NAMALWA (cell line): ENCODE data around the gene RNASE7.
"Not testable (repeated sequence)": the region's sequence is repeated elsewhere in the genome, so short reads cannot be mapped to it uniquely, and the experiment has no call there.

Experiments
- DNase-seq: peaks from one replicate; pipeline ENCODE4 v3.0.0-alpha.2; 2015; ENCODE audit warnings: low spot score

The RNASE7 gene

DNA sequence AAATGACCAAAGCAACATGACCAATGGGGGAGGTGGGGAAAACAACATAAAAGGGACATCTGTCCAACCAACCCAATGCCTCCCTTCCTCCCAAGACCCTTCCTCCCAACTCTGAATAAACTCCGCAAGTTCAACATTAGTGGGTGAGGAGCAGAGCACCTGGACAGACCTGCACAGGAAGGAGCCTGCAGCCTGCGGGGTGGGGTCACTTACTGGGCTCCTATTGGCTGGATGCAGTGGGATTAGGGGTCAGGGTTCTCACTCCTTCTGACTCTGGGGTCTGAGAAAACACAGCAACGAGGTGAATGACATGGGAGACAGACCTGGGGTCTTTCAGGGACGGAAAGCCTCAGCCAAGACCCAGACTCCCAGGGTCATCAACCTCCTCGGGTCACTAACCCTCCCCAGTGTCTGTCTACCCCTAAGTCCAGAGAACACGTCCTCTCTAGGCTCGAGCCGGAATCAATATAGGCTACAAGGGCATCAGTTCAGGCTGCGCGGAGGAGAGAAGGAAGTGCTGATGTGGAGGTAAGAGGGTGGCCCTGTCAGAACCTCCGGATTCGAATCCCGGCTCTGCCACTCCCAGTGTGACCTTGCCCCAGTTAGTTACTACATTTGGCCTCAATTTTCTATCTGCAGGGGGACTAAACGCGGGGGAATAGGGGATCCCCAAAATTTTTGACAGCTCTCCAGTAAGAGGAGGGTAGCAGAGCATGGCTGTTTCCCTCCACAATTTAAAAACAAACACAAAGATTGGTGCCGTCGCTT lies 18.2 kb upstream of the RNASE7 start:
- no peak for DNase-seq

- DNase-seq: no peak
Observed at GRCh38 chr14:21024585-21025370, 17.4 kb upstream of the RNASE7 start, which contains the start of gene NDRG2. TSS of gene NDRG2 (minus strand) at chr14:21025061. CDS start at chr14:21023315, 1,746 bp downstream.

DNA sequence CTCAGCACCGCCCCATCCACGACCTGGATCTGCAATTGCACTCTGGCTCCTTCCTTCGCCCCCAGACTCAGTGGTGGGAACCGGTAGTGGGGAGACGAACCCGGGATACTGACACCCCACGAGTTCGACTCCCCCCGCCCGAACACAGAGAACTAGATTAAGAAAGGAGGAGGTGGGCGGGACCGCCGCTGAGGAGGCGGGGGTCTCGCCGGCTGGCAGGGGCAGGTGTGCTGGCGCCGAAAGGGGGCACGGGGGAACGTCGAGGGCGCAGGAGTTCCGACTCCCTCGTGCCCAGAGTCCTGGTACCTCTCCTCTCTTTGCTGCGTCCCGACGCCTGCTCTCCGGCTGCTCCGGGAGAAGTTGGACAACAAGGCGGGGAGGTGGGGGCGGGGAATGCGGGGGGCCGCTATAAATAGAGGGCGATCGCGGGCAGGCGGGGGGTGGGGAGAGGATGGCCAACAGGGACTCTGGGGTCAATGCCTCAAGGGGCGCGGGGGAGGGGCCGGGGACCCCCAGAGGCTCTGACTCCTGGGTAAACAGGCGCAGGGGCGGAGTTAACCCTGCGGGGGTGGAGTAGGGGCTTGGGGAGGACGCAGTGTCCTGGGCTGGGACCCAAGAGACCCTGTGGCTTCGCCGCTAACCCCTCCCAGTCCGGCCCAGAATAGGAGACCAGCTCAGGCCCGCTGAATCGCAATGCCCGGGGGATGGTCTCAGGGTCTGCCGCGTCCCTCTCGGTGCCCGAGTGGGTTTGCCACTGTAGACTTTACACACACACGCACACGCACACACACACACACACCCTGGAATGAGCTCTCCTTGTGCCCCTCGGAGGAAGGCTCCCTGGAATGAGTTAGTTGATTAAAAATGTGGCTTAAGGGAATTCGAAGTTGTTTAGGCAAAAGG lies 16.5 kb upstream of the RNASE7 start:
- DNase-seq: no peak

- no peak for DNase-seq
Observed at GRCh38 chr14:21026274-21026987, 15.7 kb upstream of the RNASE7 start.

GRCh38 chr14:21026988-21027315 lies 15.2 kb upstream of the RNASE7 start:
- no peak for DNase-seq

GRCh38 chr14:21029917-21030316 lies 12.2 kb upstream of the RNASE7 start, which contains the start of gene TPPP2:
TSS of gene TPPP2 (plus strand) at chr14:21030217. CDS start at chr14:21030582, 365 bp downstream.
- no peak for DNase-seq

- DNase-seq: no peak
Observed at GRCh38 chr14:21030531-21030930, 11.6 kb upstream of the RNASE7 start.

- no peak for DNase-seq
Observed at GRCh38 chr14:21032326-21033132, 9.6 kb upstream of the RNASE7 start.

- no peak for DNase-seq
Observed at GRCh38 chr14:21033133-21033698, 8.9 kb upstream of the RNASE7 start.

DNA sequence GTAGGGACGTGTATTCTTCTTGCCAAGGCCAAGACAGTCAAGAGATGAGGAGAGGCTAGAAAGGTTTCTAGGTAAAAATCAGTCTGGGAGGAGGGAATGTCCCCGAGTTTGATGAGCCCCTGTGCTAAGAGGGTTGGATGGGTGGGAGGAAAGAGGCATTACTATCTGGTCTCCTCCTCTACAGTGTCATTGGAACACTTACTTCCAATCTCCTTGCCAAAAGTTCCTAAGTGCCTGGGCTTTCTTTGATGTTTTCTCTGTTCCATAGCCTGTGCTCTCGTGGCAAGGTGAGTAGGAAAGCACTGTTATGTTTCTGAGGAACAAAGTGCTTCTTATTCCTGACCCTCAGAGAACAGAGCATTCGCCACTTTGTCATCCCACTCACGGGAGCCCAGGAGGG lies 7.5 kb upstream of the RNASE7 start, which contains the start of gene RNASE13:
Gene RNASE13 (minus strand): TSS at position 101 of the 400 bp plus-strand sequence. CDS start 519 bp downstream, outside the sequence.
- DNase-seq: no peak

GRCh38 chr14:21036751-21037150 lies 5.4 kb upstream of the RNASE7 start:
- DNase-seq: no peak

DNA sequence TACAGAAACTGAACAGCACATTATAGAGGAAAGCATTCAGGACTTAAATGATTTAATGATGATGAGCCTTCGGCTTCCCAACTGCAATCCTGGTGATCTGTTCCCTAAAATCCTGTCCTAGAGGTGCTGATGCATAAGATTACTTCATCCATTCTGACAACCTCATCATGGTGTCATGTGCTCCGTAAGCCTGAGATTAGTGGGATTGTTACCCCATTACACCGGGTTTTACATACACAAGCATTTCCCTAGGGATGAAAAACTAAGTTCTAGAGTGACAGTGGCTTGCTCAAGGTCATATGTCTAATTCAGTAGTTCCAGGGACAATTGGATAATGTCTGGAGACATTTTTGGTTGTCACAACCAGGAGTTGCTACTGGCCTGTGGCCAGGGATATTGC lies 5.0 kb upstream of the RNASE7 start:
- DNase-seq: no peak

DNA sequence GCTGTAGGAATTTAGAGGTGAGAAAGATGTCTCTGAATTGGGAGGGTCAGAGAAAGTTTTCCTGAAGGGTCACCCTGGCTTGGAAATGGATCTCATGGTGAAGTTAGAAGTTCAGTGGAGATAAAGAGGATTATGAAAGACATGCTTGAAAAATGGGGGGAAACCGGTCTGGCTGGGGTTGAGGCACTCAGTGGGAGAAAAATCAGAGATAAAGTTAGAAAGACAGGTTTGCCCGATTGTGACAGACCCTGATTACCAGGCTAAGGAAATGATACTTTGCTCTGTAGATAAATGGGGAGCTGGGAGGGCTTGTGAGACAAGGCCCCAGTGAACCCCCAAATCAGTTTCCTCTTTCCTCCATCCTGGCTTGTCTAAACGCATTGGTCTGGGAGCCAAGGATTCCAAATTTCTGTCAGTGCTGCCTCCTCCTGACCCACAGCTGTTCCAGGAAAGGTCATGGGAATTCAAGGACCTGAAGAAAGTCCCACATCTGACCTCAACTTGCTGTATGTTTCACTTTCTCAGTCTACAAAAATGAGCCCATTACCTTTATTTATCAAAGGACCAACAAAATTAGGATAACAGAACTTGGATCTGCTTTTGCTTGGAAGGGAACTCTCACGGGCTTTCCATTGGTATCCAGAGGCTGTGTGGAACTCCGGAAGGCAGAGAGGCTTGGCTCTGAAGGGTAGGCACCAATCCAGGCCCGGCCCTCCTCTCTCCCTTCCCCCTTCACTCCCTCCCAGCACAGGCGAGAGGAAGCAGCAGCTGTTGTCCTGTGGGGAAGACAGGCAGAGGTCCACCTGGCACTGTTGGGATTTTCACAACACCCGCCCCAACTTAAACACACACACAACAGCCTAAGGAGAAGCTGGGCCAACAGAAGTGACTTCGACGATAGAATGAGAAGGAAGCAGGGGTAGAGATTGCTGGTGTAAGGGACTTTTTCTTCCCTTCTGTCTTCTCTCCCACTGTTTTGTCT lies 3.4 kb upstream of the RNASE7 start:
- no peak for DNase-seq

- peak; percentile 64 for DNase-seq
Observed at GRCh38 chr14:21039585-21040369, 2.4 kb upstream of the RNASE7 start.

DNA sequence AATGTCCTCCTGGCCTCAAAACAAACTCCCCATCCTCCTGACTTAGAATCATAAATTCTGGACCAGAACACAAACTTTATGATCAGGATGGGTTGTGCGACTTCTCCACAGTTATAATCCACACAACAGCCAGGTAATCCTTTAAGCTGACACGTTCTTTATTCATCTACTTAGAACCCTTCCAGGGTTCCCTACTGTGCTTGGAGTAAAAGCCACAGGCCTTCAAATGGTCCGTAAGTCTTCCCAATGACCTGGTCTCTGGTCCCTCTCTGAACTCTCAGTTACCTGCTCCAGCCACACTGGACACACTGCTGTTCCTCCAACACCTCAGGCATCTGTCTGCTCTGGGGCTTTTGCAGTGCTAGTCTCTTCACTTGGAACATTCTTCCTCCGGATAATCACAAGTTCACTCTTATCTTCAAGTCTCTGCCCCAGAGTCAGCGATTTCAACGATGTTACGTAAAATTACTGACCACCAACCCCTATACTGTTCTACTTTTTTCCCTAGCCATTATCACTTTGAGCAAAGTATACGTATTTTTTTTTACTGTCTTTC lies 1.7 kb upstream of the RNASE7 start:
- DNase-seq: no peak

DNA sequence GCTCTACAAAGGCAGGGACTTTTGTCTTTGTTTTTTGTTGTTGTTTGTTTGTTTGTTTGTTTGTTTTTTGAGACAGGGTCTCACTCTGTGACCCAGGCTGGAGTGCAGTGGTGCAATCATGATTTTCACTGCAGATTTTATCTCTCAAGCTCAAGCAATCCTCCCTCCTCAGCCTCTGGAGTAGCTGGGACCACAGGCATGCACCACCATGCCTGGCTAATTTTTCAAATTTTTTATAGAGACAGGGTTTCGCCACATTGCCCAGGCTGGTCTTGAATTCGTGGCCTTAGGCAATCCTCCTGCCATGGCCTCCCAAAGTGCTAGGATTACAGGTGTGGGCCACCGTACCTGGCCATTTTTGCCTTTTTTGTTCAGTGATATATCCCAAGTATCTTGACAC lies 1.2 kb upstream of the RNASE7 start:
- DNase-seq: not testable (repeated sequence)

GRCh38 chr14:21042918-21043317 lies 756 bp downstream of the RNASE7 start:
- no peak for DNase-seq
